HG03457 (cell line): ENCODE results near the gene FAM117A.
"Not testable (repeated sequence)": the region's sequence is repeated elsewhere in the genome, so short reads cannot be mapped to it uniquely, and the experiment has no call there.

Source experiments
- ATAC-seq: cut with Tn5 transposase; IDR thresholded peaks from one replicate; pipeline ENCODE4 v1.9.1; 2021; ENCODE audit warnings: moderate number of reproducible peaks; ENCODE audit not compliant: unreplicated experiment

Gene FAM117A

DNA sequence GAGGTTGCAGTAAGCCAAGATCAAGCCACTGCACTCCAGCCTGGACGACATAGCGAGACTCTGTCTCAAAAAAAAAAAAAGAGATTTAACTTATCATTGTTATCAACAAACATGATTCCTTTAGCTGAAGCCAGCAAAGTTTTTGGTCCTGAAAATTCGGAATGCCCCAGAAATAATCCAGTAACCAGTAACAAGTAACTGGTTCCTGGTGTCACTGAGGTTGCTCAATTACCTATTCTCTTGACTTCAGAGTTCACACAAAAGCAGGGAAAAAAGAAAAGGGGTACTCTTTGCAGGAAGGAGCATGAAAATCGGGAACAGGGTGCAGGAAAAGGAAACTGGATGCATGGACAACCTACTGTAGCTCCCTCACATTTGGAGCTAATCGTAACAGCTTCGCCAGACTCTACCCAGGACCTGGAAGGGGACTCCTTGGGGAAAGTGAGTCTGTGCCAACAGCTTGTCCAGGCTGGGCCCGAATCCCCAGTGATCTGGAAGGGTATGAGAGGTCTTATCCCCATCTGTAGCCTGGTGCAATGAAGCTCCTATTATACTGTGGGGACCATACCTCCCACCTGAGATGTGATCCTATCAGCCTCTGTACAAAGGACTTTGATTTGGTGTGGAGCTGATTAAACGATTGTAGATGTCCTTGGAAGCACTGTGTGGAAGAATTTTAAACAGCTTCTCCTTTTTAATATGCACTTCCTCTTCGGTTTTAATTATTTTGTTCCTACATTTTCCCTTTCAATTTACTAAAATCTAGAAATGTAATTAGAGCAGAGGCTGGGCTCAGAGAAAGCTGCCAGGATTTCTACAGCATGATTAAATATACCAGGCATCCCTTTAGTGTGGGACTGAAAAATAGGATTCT lies 82.6 kb downstream of the FAM117A start:
- ATAC-seq, result no peak

DNA sequence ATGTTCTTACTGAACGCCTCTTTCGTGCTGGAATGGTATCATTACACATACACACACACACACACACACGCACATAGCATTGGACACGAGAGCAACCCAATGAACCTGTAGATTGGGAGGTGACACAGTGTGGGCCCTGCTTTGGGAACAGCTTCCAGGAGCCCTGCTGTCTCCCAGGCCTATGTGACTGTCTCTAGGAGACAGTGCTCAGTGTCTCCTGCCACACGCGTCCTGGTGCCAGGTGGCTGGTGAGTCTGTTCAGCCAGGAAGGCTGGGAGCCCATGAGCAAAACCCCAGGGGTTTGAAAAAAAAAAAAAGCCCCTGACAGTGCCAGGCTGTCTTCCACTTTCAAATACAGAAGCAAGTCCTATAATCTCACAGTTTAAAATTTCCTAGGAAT lies 83.6 kb downstream of the FAM117A start:
- ATAC-seq, result no peak

DNA sequence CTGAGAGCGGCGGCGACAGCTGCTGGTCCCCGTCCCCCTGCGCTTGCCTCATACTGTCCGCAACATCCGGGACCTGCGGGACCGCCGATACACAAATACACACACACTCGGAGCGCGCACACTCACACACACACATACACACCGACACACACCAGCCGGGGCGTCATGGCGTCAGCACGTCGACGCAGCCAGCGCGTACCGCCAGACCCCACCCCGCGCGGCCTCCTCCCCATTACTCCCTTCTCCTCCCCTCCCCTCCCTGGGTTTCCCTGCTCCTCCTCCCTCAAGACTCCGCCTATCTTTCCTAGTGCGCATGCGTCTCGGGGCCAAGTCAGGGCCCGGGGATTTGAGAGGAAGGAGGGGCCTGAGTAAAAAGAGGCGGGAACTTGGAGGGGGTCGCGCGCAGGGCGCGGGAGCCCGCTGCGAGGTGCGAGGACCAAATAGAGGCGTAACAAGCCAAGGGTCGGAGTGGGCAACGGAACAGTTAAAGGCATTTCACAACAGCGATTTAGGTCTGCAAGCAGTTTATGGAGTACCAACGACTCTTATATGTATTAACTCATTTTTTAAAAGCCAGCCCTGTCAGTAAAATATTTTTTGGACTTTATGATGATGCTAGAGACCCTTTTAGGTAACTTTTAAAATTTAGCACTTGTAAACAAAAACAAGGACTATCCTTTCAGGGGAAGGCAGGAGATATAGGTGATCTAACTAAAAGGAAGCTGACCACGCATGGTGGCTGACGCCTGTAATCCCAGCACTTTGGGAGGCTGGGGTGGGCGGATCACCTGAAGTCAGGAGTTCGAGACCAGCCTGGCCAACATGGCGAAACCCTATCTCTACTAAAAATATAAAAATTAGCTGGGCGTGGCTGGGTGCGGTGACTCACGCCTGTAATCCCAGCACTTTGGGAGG lies 85.7 kb downstream of the FAM117A start, which contains the start of gene SPOP:
Gene SPOP, minus strand, starts transcription at position 165 of the 915 bp plus-strand sequence. CDS start 55,287 bp downstream, outside the sequence.
- peak; percentile 64 for ATAC-seq

DNA sequence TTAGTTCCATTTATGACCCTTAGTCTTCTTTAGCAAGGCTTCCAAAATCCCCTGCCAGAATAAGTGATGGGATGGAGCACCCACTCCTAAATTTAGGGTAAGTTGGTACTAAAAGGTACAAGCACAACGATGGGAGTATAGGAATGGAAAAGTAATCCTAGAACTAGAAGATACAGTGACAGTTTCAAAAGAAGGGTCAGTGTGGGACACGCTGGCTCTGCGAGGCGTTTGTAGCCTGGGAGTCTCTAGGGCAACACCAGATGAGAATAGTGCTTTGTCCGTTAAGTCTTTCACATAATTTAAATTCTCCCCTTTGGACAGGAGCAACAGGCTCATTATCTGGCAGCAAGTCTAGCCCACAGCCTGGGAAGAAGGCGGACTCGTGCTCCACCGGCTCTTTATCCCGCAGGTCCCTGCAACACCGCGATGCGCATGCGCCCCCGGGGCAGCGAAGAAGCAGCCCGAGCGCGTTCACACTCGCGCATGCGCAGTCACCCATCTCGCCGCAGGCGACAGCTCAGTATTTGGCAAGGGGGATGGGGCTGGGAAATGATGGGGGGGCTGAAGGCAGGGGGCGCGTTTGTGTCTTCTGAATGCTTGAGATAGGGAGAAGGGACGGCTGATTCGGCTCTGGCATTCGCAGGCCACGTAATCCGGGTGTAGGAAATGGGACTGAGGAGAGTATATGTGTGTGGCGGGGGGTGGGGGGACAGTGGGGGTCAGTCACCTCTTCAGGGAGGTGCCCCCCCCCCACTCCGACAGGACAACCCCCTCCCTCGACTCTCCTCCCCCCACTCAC lies 86.6 kb downstream of the FAM117A start:
- peak; percentile 31 for ATAC-seq

DNA sequence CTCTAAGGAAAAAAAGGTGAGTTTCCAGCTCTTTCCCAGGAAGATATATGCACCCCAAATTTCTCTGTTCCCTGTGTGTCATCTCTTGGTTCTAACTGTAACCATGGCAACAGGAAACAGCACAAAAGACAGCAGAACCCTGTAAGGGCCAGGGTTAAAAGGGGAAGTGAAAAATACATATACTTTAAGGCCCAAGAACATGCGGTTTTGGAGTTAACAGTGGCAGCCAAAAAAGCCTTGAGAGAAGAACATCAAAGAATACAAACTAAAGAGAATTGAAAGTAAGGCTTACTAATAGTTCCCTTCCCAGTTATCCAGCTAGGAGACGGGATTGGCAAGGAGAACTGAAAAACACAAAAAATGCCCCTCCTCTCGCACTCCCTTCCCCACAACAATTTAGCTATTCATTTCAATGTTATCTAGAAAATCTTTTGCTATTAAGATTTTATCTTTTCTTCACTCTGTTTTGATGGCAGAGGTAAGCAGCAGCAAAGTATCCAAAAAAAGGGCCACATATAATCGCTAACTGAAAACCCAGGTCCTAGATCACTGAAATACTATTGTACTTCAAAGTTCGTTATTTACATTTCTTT lies 87.6 kb downstream of the FAM117A start:
- ATAC-seq, result peak; percentile 45

DNA sequence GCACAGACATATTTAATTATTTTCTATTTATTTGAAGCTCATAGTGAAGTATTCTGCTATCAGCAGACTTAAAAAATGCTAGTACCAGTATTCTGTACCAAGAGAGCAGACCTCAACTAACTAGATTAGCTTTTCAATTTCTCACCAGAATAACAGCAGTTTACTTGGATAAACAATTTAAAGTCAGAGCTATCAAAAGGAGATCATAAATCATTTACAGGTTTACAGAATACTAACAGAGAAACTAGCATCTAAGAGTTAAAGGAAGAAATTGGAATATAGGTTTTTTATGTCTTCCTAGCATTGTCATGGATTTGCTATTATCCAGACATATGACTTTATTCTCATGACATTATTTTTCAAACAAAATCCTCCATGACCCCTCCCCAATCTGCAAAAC lies 89.4 kb downstream of the FAM117A start:
- no peak for ATAC-seq

DNA sequence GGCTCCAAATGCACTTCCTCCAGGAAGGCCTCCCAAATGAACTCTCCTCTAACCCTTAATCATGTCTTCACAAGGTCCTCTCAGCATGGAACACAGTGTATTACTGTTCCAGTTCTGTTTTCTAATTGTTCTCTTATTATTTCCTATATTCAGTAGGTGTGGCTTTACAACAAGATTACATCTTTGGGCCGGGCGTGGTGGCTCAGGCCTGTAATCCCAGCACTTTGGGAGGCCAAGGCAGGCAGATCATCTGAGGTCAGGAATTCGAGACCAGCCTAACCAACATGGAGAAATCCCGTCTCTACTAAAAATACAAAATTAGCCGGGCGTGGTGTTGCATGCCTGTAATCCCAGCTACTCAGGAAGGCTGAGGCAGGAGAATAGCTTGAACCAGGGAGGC lies 90.3 kb downstream of the FAM117A start:
- not testable (repeated sequence) for ATAC-seq

DNA sequence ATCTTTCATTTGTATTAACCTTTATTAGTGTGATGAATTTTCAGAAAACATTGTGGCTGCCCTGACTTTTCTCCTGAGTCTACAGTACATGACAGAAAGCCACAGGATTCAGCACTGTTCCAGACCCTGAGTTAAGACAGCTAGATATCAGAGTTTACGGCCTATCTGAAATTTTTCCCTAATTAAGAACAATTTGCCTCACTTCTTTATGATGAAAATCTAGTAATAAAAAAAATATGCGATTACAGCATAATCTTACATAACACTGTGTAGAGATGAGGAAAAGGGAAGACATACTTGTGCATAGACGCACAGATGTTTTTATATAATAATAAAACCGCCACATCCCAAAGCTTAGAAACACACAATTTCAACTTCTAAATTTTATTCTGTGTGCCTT lies 93.3 kb downstream of the FAM117A start:
- ATAC-seq, result no peak

DNA sequence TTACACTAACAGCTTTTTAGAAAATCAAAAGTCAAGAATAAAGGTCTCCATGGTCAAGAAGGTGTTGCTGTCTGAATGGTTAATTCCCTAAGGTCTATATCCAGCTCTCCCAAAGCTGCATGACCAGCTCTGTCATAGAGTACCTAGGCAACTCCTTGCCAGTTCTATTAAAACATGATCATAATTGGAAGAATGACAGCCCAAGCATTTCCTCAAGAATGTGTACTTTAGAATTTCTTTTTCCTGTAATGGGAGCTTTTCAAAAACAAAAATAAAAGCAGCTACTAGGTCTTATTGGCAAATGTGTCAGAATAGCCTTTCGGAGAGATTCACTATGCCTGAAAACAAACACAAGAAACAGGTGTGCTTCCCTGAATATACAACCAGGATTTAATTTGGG lies 93.9 kb downstream of the FAM117A start:
- ATAC-seq, result no peak

DNA sequence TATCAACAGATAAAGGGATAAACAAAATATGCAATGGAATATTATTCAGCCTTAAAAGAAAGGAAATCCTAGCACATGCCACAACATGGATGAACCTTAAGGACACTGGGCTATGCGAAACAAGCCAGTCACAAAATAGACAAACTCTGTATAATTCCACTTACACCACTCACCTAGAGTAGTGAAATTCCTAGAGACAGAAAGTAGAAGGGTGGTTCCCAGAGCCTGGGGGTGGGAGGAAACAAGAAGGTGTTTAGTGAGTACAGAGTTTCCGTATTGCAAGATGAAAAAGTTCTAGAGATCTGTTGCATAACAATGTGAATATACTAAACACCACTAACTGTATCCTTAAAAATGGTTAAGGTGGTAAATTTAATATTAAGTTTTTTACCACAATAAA lies 96.1 kb downstream of the FAM117A start:
- no peak for ATAC-seq

DNA sequence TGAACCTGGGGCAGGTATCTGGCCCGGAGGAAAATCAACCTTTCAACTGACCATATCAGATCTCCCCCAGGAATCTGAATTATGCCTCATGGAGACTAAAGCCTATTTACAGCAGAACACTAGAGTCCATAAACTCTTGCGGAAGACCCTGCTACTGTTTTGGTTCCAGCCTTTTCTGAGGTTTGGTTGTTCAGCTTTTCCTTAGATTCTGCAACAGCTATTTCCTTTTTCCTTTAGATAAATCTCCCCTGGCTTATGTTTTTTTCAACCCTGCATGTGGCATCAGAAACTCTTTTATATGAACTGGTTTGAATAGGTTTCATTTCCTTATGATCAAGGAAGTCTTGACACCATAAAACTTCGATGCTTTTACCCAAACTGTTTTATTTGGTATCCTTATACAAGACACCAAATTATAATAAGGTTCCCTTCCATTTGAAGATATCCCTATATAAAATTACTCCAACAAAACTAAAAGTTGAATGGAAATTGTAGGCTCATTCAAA lies 99.2 kb downstream of the FAM117A start:
- ATAC-seq, result no peak
